IPS-20b (cell line): Measurements from ENCODE around the gene MICAL3.

Source experiments
- H3K27ac ChIP-seq: one replicate; pipeline ENCODE4 v1.5.1; 2013; ENCODE audit warnings: low read length
- H3K27me3 ChIP-seq: 2 replicates; pipeline ENCODE4 v1.6.1; 2013; ENCODE audit warnings: mild to moderate bottlenecking, low read length, inconsistent platforms; ENCODE audit not compliant: insufficient read depth
- H3K36me3 ChIP-seq: 2 replicates; pipeline ENCODE4 v1.6.1; 2013; ENCODE audit warnings: low read depth, mild to moderate bottlenecking, inconsistent platforms, low read length, moderate library complexity; ENCODE audit not compliant: insufficient read depth
- H3K4me1 ChIP-seq: 2 replicates; pipeline ENCODE4 v1.6.1; 2013; ENCODE audit warnings: mild to moderate bottlenecking, control low read depth, inconsistent platforms, low read length, moderate library complexity; ENCODE audit not compliant: insufficient read depth
- H3K4me3 ChIP-seq: 2 replicates; pipeline ENCODE4 v1.5.1; 2013; ENCODE audit warnings: mild to moderate bottlenecking, low read length, inconsistent platforms
- H3K9ac ChIP-seq: 2 replicates; pipeline ENCODE4 v1.6.1; 2013; ENCODE audit warnings: low read depth, mild to moderate bottlenecking, inconsistent platforms, low read length, moderate library complexity
- H3K9me3 ChIP-seq: 2 replicates; pipeline ENCODE4 v1.6.1; 2013; ENCODE audit warnings: mild to moderate bottlenecking, low read depth, low read length, inconsistent platforms; ENCODE audit not compliant: insufficient read depth

The MICAL3 gene

GRCh38 chr22:17791196-17791595 is 233.2 kb downstream of the MICAL3 start:
- Histone ChIP-seq H3K4me3 (no peak overlapping the region), H3K36me3 (no peaks in the 10 kb centered on the region), H3K9me3 (no peaks in the 10 kb centered on the region), H3K27ac (no peak overlapping the region), H3K9ac (no peak overlapping the region), H3K27me3 (no peaks in the 10 kb centered on the region), H3K4me1 (no peaks in the 10 kb centered on the region)

- H3K9ac ChIP-seq, result no peak overlapping the region
- no peaks in the 10 kb centered on the region for H3K27me3 ChIP-seq
- H3K9me3 ChIP-seq, result no peaks in the 10 kb centered on the region
- no peak overlapping the region for H3K4me3 ChIP-seq
- H3K4me1 ChIP-seq, result no peaks in the 10 kb centered on the region
- H3K27ac ChIP-seq, result no peak overlapping the region
- H3K36me3 ChIP-seq, result no peaks in the 10 kb centered on the region
Measured at GRCh38 chr22:17789379-17790200, 234.8 kb downstream of the MICAL3 start.

GRCh38 chr22:17788528-17789378 is 235.6 kb downstream of the MICAL3 start:
- Histone ChIP-seq H3K36me3 (no peaks in the 10 kb centered on the region), H3K27me3 (no peaks in the 10 kb centered on the region), H3K9me3 (no peaks in the 10 kb centered on the region), H3K4me3 (no peak overlapping the region), H3K4me1 (no peaks in the 10 kb centered on the region), H3K27ac (no peak overlapping the region), H3K9ac (no peak overlapping the region)

GRCh38 chr22:17787716-17788330 is 236.5 kb downstream of the MICAL3 start:
- Histone ChIP-seq H3K9ac (no peak overlapping the region), H3K4me3 (no peak overlapping the region), H3K4me1 (no peaks in the 10 kb centered on the region), H3K9me3 (no peaks in the 10 kb centered on the region), H3K27ac (no peak overlapping the region), H3K27me3 (no peaks in the 10 kb centered on the region), H3K36me3 (no peaks in the 10 kb centered on the region)

GRCh38 chr22:17787241-17787640 is 237.1 kb downstream of the MICAL3 start:
- H3K27me3 ChIP-seq, result no peaks in the 10 kb centered on the region
- no peak overlapping the region for H3K27ac ChIP-seq
- no peaks in the 10 kb centered on the region for H3K4me1 ChIP-seq
- no peaks in the 10 kb centered on the region for H3K36me3 ChIP-seq
- no peak overlapping the region for H3K4me3 ChIP-seq
- no peaks in the 10 kb centered on the region for H3K9me3 ChIP-seq
- peak overlapping the region; percentile 38; the same call in 1 of the 2 replicates for H3K9ac ChIP-seq

- H3K4me1 ChIP-seq, result no peaks in the 10 kb centered on the region
- H3K36me3 ChIP-seq, result no peaks in the 10 kb centered on the region
- no peak overlapping the region for H3K27ac ChIP-seq
- H3K9ac ChIP-seq, result peak overlapping the region; percentile 38; the same call in 1 of the 2 replicates
- no peaks in the 10 kb centered on the region for H3K9me3 ChIP-seq
- no peak overlapping the region for H3K4me3 ChIP-seq
- no peaks in the 10 kb centered on the region for H3K27me3 ChIP-seq
Measured at GRCh38 chr22:17786435-17787161, 237.8 kb downstream of the MICAL3 start.

- H3K27me3 ChIP-seq, result no peaks in the 10 kb centered on the region
- H3K9ac ChIP-seq, result no peak overlapping the region
- no peaks in the 10 kb centered on the region for H3K4me1 ChIP-seq
- H3K4me3 ChIP-seq, result no peak overlapping the region
- no peaks in the 10 kb centered on the region for H3K36me3 ChIP-seq
- no peaks in the 10 kb centered on the region for H3K9me3 ChIP-seq
- no peak overlapping the region for H3K27ac ChIP-seq
Measured at GRCh38 chr22:17785185-17786184, 238.9 kb downstream of the MICAL3 start.

- no peak overlapping the region for H3K27ac ChIP-seq
- no peak overlapping the region for H3K9ac ChIP-seq
- H3K9me3 ChIP-seq, result no peaks in the 10 kb centered on the region
- no peak overlapping the region for H3K4me3 ChIP-seq
- no peaks in the 10 kb centered on the region for H3K27me3 ChIP-seq
- no peaks in the 10 kb centered on the region for H3K36me3 ChIP-seq
- no peaks in the 10 kb centered on the region for H3K4me1 ChIP-seq
Measured at GRCh38 chr22:17784776-17785175, 239.6 kb downstream of the MICAL3 start.

- Histone ChIP-seq H3K9ac (no peak overlapping the region), H3K9me3 (no peaks in the 10 kb centered on the region), H3K27ac (no peak overlapping the region), H3K36me3 (no peaks in the 10 kb centered on the region), H3K4me3 (no peak overlapping the region), H3K4me1 (no peaks in the 10 kb centered on the region), H3K27me3 (no peaks in the 10 kb centered on the region)
Measured at GRCh38 chr22:17783773-17784480, 240.4 kb downstream of the MICAL3 start.

GRCh38 chr22:17783312-17783711 is 241.0 kb downstream of the MICAL3 start:
- no peak overlapping the region for H3K9ac ChIP-seq
- no peaks in the 10 kb centered on the region for H3K4me1 ChIP-seq
- no peaks in the 10 kb centered on the region for H3K27me3 ChIP-seq
- H3K27ac ChIP-seq, result no peak overlapping the region
- no peaks in the 10 kb centered on the region for H3K9me3 ChIP-seq
- no peaks in the 10 kb centered on the region for H3K36me3 ChIP-seq
- no peak overlapping the region for H3K4me3 ChIP-seq
